GM21717 (cell line): ENCODE results near the gene MRPL12.

ENCODE experiments used
- ATAC-seq: cut with Tn5 transposase; IDR thresholded peaks from one replicate; pipeline ENCODE4 v1.9.1; 2021; ENCODE audit warnings: mild to moderate bottlenecking, moderate library complexity; ENCODE audit not compliant: unreplicated experiment

Gene MRPL12

GRCh38 chr17:81700353-81701287 is 2.5 kb upstream of the MRPL12 start:
- ATAC-seq, result no peak

GRCh38 chr17:81701288-81702071 is 1.7 kb upstream of the MRPL12 start:
- ATAC-seq, result no peak

- no peak for ATAC-seq
Observed at GRCh38 chr17:81703747-81704654, 834 bp downstream of the MRPL12 start.

GRCh38 chr17:81705518-81706231 is 2.5 kb downstream of the MRPL12 start:
- ATAC-seq, result no peak

- ATAC-seq, result no peak
Observed at GRCh38 chr17:81706232-81706611, 3.1 kb downstream of the MRPL12 start.

GRCh38 chr17:81706757-81707624 is 3.8 kb downstream of the MRPL12 start:
- no peak for ATAC-seq

GRCh38 chr17:81707725-81708646 is 4.8 kb downstream of the MRPL12 start:
- ATAC-seq, result no peak

GRCh38 chr17:81708739-81709185 is 5.6 kb downstream of the MRPL12 start:
- no peak for ATAC-seq

GRCh38 chr17:81710514-81711308 is 7.5 kb downstream of the MRPL12 start:
- ATAC-seq, result no peak

- no peak for ATAC-seq
Observed at GRCh38 chr17:81711814-81712467, 8.8 kb downstream of the MRPL12 start, which contains the start of gene SLC25A10. Gene SLC25A10 (plus strand): TSS chr17:81712284. CDS start chr17:81712427, 143 bp downstream.

GRCh38 chr17:81712468-81713003 is 9.4 kb downstream of the MRPL12 start:
- ATAC-seq, result no peak

GRCh38 chr17:81713004-81713555 is 9.9 kb downstream of the MRPL12 start:
- no peak for ATAC-seq

GRCh38 chr17:81713556-81714411 is 10.6 kb downstream of the MRPL12 start:
- ATAC-seq, result no peak

- ATAC-seq, result no peak
Observed at GRCh38 chr17:81714412-81715106, 11.4 kb downstream of the MRPL12 start.
